COR-L47 (cell line): Measurements from ENCODE around the gene TUSC2.

Source experiments
- DNase-seq: peaks from one replicate; lab custom pipeline; 2025; lab: John Stamatoyannopoulos, UW

TUSC2 gene

DNA sequence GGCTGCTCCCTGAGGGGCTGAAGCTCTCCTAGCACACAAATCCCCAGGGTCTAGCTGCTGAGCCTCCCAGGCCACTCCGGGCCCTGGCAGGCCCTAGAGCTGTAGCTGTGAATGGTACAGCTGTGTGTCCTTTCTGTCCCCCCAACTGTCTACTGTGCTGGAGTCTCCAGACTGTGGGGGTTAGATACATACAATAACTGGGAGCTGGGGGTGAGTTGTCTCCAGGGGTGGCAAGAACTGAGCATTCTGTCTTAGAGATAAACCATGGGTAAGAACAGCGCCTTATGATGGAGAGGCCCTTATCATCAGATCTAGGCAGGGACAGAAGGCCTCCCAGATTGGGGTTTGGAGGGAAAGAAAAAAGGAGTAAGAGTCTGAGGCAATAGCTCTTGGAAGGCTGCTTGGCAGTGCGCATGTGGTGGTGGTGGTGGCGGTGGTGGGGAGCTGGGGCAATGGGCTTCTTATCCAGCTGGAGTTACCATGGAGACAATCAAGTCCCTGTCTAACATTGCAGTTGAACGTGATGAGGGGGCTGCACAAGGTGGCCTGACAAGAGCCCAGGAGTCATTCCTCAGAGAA lies 26.3 kb upstream of the TUSC2 start:
- DNase-seq = no peak

GRCh38 chr3:50353245-50354004 lies 25.4 kb upstream of the TUSC2 start:
- no peak for DNase-seq

GRCh38 chr3:50352781-50353180 lies 24.8 kb upstream of the TUSC2 start:
- no peak for DNase-seq

DNA sequence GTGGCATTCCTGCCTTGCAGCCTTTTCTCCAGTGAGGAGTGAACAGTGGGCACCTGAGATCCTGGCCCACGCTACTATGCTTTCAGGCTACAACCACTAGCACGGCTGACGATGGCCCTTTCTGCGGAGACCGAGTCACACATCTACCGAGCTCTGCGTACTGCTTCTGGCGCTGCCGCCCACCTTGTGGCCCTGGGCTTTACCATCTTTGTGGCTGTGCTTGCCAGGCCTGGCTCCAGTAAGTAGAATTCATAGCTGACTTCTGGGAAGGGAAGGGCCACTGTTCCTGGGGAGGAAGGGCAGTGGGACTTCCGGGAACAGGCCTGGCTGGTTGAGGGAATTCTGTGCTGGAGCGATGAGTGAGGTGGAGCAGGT lies 23.3 kb upstream of the TUSC2 start:
- DNase-seq = no peak

DNA sequence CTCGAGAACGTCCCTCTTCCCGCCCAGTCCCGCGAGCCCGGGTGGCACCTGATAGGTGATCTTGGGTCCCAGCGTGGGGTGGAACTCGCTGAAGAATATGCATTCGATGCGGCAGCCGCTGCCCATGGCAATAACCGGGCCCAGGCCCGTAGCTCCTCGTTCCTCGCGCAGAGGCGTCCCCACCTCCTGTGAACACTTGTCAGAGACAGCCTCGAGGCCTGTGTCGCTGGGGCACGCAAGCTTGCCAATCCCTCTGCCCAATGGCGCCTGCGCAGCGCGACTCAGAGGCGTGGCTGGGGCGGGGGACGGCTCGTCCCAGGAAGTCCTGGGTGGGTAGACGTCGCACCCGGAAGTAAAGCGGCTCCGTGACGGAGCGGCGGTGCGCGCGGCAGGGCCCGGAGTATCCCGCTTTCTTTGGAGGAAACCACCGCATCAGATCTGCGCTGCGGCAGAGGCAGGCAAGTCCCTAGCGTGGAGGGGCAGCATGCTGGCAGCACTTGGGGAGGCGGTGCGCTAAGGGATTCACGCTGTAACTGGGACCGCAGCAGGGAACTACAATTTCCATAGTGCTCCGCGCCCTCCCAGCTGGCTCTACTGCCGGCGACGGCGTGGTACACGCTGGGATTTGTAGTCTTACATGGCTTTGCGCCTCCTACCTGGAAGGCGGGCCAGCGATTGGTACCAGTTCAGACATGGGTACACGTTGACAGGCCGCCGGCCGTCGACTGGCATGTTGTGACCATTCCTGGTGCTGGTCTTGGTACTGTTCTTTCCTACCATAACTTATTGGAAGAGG lies 22.7 kb upstream of the TUSC2 start, which contains the start of the genes CYB561D2 and NPRL2:
Gene CYB561D2 (plus strand): TSS at position 336 of the 796 bp plus-strand sequence. CDS start 572 bp downstream, outside the sequence.
Gene NPRL2 (minus strand): TSS at position 249 of the 796 bp plus-strand sequence. CDS start 123 bp downstream, at position 126.
- DNase-seq = peak; percentile 72

GRCh38 chr3:50350213-50350526 lies 22.1 kb upstream of the TUSC2 start:
- no peak for DNase-seq

DNA sequence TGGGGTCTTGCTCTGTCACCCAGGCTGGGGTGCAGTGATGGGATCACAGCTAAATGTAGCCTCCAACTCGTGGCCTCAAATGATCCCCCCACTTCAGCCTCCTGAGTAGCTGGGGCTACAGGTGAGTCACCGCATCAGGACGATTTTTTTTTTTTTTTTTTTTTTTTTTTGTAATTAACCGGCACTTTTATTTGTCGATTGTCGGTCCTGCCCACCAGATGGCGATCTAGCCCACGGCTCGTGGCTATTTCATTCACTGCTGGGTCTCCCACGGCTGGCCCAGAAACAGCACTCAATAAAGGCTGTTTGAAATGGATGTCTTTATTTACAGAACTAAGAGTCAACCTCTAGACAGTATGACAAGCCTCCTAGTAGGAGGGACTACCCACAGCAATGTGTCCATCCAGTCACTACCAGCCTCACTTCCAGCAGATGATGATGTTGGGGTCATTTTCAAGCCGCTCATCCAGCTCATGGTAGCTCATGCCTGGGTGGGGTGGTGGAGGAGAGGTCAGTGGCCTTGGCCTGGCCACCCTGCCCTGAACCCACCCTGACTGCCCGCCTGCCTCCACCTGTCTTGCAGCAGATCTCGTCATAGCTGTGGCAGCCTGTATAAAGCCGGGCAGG lies 19.3 kb upstream of the TUSC2 start:
- DNase-seq = peak; percentile 46

DNA sequence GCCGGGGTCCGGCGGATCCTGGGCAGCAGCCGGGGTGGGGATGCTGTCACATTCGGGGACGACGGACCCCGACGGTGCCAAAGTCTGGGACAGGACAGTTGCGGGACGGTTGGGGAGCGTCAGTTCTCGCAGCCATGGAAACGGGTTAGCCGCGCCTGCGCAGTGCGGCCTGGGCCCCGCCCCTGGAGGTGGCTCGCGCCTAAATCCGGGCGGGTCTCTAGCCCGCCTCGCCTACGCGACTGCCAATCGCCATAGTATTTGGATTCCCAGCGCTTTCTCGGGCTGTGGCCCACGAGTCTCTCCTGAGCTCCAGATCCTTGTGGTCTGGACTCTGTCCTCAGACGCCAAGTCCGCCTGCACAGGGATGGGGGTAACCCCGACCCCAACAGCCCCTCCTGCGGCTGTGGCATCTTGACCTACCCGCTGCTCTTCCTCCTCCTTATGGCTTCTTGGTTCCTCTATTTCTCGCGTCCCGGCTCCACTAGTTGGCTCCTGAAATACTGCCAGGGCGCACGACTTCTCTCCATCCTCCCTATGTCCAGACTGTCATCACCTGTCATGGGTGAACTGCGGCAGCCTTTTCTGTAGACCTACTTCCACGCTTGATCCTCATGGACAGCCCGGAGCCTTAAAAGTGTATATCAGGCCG lies 17.7 kb upstream of the TUSC2 start, which contains the start of gene ZMYND10:
Gene ZMYND10 (minus strand): TSS at position 147 of the 649 bp plus-strand sequence. CDS start 153 bp downstream, outside the sequence.
- peak; percentile 5 for DNase-seq

- DNase-seq = no peak
These were observed 17.0 kb upstream of the TUSC2 start for GRCh38 chr3:50345008-50345407.

- no peak for DNase-seq
These were observed 15.0 kb upstream of the TUSC2 start for GRCh38 chr3:50342813-50343633.

GRCh38 chr3:50341996-50342650 lies 14.1 kb upstream of the TUSC2 start:
- DNase-seq = no peak

GRCh38 chr3:50341537-50341936 lies 13.5 kb upstream of the TUSC2 start:
- no peak for DNase-seq

DNA sequence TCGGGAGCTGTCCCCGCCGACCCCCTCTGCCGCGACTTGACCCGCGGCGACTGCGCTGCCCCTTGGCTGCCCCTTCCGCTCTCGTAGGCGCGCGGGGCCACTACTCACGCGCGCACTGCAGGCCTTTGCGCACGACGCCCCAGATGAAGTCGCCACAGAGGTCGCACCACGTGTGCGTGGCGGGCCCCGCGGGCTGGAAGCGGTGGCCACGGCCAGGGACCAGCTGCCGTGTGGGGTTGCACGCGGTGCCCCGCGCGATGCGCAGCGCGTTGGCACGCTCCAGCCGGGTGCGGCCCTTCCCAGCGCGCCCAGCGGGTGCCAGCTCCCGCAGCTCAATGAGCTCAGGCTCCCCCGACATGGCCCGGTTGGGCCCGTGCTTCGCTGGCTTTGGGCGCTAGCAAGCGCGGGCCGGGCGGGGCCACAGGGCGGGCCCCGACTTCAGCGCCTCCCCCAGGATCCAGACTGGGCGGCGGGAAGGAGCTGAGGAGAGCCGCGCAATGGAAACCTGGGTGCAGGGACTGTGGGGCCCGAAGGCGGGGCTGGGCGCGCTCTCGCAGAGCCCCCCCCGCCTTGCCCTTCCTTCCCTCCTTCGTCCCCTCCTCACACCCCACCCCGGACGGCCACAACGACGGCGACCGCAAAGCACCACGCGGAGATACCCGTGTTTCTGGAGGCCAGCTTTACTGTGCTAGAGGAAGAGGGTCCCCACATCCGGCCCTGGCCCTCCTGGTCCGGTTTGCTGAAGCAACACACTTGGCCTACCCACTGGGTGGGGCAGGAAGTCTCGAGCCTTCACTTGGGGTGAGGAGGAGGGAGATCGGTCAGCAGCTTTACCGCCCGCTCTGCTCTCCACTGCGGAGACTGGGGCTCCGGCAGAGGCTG lies 12.7 kb upstream of the TUSC2 start, which contains the start of gene RASSF1:
Gene RASSF1 (minus strand): TSS at position 389 of the 882 bp plus-strand sequence. CDS start 31 bp downstream, at position 358.
- no peak for DNase-seq

- DNase-seq = no peak
These were observed 12.1 kb upstream of the TUSC2 start for GRCh38 chr3:50340147-50340447.

DNA sequence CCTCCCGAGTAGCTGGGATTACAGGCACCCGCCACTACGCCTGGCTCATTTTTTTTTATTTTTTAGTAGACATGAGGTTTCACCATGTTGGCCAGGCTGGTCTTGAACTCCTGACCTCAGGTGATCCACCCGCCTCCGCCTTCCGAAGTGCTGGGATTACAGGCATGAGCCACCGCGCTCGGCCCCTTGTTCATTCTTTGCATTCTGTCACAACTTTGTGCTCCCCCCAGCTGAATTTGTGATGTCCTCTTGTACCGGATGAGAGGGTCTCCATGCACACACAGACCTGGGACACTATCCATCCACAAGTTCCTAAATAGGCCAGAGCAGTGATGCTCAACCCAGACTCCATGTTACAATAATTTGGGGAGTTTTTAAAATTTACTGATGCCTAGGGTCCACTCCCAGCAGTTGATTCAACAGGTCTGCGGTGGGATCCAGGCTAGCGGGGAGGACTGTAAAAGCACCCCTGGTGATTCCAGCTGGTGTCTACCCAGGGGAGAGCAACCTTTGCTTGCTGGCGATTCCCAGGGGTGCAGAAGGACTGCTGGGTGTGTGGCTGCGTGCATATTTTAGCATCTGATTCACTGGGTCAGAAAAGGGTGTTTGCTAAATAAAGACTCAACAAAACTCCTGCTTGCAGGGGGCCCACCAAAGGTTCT lies 11.6 kb upstream of the TUSC2 start:
- DNase-seq = no peak

- DNase-seq = no peak
These were observed 10.9 kb upstream of the TUSC2 start for GRCh38 chr3:50338965-50339364.

DNA sequence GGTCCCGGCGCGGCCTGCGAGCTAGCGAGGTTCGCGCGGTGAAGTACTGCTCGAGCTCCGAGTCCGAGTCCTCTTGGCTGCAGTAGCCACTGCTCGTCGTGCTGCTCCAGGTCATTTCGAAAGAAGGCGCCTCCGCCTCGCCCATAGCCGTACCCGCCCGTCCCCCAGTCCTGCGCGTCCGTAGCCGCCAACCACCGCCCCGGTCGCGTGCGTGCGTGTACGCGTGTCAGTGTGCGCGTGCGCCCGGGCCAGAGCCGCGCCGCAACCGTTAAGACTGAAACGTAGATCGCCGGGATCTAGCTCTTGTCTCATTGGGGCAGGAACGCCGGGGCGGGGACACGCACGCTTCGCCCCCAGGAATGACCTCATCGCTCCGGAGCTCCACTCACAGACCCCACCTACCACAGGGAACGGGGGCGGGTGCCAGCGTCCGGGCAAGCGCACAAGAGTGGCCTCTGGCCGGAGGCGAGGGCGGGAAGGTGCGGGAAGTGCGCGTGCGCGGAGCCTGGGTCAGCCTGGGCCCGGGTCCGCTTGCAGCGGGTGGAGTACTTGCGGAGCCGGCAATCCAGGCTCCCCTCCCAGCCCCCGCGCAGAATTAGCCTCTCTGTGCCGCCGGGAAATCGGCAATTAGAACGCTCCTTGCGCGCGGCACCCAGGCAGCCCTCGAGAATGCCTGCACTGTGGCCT lies 9.3 kb upstream of the TUSC2 start:
- DNase-seq = peak; percentile 90

DNA sequence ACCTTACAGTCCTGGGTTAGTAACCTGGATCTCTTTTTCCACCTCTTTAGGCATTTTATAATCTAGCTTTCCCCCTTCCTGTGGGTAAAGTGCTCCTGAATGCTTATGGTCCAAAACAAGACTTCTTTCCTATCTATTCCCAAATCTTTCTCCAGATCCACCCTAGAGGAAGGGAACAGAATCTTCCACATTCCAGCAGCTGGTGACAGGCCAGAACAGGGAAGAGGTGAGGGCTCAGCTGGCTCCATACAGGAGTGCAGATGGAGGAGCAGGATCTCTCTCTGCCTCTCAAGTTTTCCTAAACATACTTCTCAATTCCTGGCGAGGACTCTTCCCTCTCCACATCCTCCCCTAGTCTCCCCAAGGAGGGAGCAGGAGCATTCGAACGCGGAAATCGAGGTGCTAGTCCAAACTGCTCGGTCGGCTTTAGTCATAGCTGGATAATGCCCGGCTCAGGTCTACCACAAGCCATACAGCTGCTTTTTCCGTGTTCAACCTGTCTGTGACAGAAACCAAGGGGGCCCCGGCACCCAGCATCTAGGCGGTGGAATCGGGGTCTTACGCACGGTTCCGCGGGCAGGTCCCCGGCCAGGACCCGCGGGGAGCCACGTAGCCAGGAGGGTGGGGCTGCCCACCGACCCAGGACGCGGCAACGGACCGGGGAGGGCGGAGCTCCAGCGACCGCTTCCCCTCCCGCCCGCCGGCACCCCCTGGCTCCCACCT lies 8.6 kb upstream of the TUSC2 start:
- DNase-seq = no peak
